Measurements from ENCODE around the gene SLC28A3.

Gene SLC28A3

DNA sequence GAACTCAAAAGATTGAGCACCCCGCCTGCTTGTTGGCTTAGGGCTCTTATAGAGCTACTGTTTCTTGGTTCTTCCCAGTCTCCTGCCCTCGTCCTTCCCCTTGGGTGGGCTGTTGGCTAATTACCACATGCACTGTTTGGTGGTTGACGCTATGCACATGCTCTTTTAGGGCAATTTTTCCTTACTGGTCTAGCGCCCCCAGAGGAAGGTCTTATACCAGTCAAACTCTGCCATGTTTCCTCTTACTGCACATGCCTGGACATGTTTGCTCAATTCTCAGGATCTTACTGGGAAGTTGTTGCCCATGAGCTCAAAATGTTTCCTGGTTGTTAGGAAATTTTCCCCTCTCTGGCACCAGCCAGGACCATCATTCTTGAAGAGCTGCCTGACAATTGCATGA lies 101.9 kb downstream of the SLC28A3 start:
- DNase-seq (ENCODE audit: low spot score), result no peak

- DNase-seq (ENCODE audit: low spot score), result no peak
These were observed 105.0 kb downstream of the SLC28A3 start for GRCh38 chr9:84235511-84235910.

DNA sequence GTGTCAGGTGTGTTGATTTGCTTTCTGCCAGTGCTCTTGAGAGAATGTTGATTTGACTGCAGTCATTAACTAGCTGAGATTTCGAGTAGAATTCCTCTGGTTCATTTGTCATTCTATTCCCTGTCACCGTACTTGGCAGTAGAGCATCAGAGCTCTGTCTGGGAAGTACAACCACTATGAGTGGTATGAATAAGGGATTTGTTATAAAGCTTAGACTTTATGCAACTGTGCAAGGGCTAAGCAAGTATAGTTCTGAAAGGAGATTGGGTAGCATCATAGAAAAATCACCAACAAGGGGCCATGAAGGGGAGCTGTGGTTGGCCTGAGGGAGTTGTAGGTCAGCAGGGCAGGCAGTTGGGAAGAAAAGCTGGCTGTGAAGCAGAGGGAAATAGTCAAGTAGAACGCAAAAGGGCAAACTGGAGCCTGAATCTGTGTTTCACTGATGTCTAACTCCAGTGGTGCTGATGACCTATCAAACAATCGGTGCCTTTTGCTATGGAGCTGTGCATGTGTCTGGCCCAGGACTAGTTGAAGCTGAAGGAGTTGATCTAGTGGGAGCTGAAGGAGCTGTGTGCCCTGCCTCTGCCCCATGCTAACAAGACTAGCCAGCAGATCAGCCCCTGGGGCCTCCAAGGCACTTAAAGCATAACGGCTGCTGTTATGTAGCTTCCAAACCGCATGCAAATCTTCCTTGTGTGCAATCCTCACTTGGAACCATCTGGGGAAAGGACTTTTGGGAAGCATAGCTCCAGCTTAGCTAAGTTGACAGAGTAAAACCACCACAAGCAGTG lies 110.0 kb downstream of the SLC28A3 start:
- peak; percentile 8 for DNase-seq (ENCODE audit: low spot score)

DNA sequence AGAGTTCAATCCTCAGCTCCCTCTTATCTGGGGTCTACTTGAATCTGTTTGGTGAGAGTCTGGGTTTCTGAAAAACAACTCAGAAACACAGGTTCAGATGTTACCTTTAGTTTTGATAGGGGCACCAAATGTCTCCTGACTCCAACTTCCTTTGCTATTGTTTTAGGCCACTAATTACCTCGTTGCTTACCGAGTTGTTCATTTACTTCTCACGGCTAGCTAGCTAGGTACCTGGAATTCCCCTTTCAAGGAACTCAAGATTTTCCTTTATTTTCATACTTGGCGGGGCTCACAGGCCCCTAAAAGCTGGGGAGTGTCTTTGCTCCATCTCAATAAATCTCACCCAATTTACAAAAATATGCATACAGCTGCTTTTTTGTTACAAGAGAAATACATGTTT lies 111.4 kb downstream of the SLC28A3 start:
- DNase-seq (ENCODE audit: low spot score), result no peak

DNA sequence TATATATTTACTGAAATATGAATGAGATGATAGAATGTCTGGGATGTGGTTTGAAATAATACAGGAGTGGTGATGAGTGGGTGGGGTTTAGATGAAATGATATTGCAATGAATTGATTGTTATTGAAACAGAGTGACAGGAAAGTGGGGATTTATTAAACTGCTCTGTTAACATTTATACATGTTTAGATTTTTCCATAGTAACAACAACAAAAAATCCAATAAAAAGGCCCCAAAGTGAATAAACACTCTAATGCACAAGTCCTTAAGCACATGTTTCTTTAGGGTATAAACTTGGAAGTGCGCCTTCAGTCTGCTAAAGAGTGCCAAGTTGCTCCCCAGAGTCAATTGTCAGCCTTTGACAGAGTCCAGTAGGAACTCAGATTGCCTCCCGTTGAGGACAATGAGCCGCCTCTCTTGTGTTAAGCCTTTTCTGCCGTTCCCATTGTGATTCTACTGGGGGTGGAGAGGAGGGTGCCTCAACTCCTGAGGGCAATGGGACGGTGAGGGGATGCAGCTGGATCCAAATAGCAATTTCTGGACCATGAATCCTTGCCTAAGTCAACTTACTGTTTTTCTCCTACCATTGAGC lies 112.3 kb downstream of the SLC28A3 start:
- DNase-seq (ENCODE audit: low spot score), result no peak

DNA sequence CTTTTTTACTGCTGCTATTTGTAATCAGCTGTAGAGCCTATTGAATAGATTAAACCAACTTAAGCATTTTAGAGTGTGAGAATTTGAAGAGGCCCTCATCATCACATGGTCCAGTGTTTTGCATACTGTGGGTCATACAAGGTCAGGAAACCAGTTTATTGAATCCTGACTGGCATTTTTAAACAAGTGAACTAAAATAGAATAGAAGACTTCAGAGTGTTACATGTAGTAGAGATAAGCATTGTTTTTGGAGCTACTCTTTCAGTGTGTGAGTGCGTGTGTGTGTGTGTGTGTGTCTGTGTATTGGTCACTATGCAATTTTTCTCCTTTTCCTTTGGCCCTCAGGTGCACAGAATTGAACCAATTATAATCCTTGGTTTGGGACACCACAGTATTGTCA lies 114.4 kb downstream of the SLC28A3 start:
- DNase-seq (ENCODE audit: low spot score), result no peak

Data from globus pallidus (tissue), 1 donor.